ENCODE data around the gene RGCC.

The RGCC gene

DNA sequence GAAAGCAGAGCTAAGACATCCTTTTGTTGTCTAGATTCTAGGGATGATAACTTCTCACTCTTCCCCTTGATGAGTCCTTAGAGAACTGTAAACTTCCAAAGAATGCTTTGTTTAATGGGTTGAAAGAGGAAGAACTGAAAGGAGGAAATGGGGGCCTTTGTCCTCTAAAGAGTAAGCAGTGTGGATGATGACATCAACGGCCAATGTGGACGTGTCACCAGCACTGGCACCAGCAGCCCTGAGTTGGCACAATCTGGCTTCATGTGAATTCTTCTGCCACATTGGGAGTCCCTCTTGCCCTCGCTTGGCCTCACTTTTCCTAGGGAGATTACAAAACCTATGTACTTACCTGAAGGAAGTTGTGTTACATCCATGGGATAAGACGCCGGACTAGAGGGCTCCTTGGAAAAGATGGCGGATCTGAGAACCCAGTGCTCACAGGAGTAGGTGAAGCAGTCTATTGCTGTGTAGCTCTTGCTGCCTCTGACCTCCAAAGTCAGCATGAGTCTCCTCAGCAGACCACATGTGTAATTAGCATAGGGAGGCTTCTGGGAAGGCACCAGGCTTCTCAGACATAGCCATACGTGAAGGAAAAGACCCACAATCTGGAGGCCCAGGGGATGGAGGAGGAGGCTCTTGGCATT is 62.8 kb downstream of the RGCC start:
- no peak for DNase-seq

All from NCI-H446 treated with DMSO at 0.1 percent for 48 hours (cell line).